HG03095 (cell line): Measurements from ENCODE around the gene ALOX5AP.

Source experiments
- ATAC-seq: cut with Tn5 transposase; IDR thresholded peaks from one replicate; pipeline ENCODE4 v1.9.1; 2021; ENCODE audit warnings: moderate library complexity; ENCODE audit not compliant: unreplicated experiment

ALOX5AP gene

GRCh38 chr13:30796631-30797601 is 61.6 kb downstream of the ALOX5AP start:
- no peak for ATAC-seq

DNA sequence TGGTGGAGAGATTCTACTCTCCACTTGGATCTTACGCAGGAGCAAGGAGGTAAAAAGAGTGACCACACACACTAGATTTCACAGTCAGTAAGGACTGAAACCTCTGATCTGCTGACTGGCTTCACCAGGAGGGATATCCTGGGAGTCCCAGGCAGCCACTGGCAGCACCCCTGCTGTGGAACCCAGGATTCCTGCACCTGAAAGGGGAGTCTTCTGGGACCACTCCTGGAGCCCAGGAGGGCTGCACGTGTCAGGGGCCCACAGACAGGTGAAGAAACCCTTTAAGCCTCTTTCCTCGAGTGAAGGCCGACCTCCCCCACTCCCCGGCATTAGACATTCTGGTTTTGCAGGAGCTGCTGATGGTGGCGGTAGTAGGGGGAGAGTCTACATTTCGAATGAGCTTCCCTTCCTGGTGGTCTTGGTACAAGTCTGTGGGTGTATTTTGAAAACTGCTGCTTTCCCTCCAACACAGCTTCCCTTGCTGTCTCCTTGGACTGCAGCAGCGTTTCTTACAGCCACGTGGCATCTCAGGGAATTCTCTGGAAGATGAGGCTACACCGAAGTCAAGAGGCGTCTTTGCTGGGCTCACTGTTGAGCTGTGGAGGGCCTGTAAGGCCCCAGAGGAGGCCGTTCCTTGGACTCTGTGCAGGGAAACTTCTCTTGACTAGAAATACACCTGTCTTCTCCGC is 62.6 kb downstream of the ALOX5AP start:
- no peak for ATAC-seq

DNA sequence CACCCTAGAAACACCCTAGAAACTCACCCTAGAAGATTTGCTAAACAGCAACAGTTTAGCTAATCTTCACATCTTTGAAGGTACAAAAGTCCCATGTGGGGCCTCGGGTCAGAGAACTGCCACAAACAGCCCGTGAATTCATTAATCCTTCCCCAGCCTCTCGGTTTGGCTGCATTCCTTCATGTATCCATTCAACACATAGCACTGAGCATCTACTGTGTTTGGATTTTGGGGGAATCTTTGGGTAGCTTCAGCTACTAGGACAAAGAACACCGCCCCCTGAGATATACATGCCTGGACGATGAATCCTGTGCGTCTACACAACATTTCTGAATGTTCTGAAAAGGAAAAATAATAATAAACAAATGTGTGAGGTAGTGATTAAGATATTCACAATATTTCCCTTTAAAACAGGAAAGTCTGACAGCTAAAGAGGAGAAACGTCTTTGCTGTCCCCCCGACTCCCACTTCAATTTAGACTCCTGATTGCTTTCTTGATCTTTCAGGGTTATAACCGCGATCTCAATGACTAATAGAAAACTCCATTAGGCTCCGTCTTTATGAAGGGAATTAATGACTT is 63.5 kb downstream of the ALOX5AP start:
- no peak for ATAC-seq

DNA sequence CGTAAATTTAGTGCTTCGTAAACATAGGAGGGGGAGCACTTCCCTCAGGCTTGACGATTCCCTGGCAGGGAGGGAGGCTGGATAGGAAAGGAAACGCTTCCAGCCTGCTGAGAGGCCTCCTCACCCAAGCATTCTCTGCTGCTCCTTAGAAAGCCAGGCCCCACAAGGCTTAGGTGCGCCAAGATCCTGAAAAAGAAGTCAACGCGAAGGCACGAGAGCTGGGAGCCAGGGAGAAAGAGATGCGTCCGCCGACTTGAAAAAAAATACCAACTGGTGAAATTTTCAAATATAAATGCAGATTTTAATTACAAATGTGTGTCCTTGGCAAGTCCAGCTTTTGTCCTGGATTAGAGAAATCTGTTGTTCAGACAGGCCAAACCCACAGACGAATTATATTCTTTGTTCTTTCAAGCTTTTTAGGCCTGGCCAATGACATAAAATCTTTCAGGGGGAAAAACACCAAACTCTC is 64.0 kb downstream of the ALOX5AP start:
- ATAC-seq = no peak

DNA sequence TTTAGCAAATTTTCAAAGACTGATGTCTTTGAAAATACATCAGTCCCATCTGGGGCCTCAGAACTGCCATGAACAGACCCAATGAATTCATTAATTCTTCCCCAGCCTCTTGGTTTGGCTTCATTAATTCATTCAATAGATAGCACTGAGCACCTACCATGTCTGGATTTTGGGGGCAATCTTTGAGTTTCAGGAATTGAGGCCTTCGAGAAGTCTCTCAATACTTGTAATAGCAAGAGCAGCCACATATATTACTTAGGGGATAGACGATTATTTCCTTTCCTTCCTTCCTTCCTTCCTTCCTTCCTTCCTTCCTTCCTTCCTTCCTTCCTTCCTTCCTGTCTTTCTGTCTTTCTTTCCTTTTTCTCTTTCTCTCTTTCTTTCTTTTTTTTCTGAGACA is 64.8 kb downstream of the ALOX5AP start:
- no peak for ATAC-seq

DNA sequence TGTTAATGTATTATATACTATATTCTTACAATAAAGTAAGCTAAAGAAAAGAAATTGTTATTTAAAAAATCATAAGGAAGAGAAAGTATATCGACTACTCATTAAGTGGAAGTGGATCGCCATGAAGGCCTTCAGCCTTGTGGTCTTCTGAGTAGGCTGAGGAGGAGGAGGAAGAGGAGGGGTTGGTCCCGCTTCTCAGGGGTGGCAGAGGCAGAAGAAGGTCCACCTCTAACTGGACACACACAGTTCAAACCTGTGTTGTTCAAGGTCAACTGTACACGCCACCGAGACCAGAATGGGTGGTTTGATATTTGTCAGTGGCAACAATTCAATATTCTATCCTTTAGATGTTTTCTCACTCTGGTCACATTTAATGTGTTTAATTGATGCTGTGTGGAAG is 67.2 kb downstream of the ALOX5AP start:
- ATAC-seq = no peak

- peak; percentile 87 for ATAC-seq
Observed at GRCh38 chr13:30802953-30803478, 67.7 kb downstream of the ALOX5AP start.

DNA sequence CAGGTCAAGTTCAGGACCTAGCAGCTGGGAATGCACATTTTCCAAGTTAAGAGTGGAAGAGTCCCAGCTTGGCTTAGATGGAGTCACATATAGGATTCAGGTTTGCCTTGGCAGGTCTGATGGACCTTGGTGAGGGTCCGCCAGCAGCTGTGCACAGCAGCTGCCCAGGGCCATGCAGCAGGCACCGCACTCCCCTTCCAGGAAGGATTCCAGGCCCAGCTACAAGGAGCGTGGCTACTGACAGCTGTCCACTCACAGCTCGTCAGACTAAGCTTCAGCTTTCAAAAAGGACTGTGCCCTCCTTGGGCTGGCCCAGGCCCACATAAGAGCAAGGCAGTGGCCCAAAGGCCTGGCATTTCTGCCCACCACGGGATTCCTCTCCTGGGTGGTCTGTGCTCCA is 68.4 kb downstream of the ALOX5AP start:
- no peak for ATAC-seq

GRCh38 chr13:30804474-30804873 is 69.1 kb downstream of the ALOX5AP start:
- no peak for ATAC-seq

GRCh38 chr13:30805132-30805537 is 69.8 kb downstream of the ALOX5AP start:
- no peak for ATAC-seq

DNA sequence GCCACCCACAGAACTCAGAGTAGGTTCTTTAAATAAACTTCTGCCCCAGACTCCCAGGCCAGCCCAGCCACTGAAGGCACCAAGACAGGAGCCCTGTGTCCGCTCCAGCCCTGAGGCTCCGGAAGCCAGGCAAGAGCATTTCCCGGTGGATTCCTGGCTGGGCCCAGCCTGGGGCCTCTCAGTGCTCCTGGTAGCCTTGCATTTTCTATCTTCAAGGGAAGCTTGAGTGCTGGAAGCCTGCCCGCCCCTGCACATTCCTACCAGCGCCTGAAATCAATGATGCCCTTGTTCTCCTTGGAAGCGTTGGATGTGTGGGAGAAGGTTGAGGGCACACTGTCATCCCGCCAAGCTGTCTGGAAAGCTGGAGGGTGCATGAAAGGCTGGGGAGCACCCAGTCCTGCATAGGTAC is 70.3 kb downstream of the ALOX5AP start:
- no peak for ATAC-seq

GRCh38 chr13:30806784-30807183 is 71.4 kb downstream of the ALOX5AP start:
- no peak for ATAC-seq

DNA sequence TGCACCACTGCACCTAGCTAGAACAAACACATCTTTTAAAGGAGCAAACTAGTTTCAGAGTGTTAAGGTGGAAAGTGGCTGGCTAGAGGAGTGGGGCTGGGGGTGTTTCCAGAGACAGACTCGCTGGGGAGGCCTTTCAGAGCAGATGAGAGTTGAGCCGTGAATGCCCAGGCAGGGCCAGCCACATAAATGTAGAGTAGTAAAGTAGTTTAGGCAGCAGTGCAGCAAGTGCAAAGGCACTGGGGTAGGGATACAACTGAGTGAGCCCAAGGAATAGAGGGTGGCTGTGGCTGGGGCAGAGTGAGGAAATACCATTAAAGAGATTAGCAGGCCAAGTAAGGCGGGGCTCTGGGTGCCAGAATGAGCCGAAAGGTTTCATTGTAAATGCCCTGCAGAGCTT is 72.0 kb downstream of the ALOX5AP start:
- no peak for ATAC-seq

- no peak for ATAC-seq
Observed at GRCh38 chr13:30808600-30808999, 73.3 kb downstream of the ALOX5AP start.

DNA sequence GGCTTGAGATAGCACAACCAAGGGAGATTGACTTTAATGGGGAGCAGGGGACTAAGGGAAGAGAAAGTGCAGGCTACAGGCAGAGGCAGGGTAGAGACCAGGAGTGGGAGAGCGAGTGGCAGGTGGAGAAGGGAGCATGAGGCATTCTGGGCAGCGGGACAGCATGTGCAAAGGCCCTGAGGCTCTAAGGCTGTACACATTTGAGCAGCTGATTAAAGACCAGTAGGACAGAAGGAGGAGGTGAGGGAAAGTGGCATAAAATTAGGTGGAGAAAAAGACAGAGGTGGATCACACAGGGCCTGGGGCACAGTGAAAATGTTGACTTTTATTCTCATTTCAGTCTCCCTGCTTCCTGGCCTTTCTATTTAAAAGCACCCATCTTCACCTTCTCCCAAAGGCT is 74.4 kb downstream of the ALOX5AP start:
- ATAC-seq = no peak

DNA sequence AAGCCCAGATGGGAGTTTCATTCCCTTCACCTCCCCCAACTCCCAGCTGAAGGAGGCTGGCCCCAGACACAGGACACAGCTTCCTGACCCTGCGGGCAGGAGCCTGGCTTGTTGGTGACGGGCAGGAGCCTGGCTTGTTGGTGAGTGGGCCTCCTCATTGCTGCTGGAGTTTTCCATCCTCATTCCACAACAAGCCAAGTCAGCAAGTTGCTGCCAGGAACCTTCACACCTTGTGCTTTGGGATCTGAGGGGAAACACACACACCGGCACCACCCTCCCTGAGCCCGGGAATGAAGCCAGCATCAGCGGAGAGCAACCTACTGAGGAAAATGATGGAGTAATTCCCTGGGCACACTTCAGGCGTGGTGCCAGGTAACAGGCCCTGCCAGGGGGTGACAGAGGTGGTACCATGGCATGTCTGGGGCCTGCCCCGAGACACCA is 74.9 kb downstream of the ALOX5AP start:
- no peak for ATAC-seq

DNA sequence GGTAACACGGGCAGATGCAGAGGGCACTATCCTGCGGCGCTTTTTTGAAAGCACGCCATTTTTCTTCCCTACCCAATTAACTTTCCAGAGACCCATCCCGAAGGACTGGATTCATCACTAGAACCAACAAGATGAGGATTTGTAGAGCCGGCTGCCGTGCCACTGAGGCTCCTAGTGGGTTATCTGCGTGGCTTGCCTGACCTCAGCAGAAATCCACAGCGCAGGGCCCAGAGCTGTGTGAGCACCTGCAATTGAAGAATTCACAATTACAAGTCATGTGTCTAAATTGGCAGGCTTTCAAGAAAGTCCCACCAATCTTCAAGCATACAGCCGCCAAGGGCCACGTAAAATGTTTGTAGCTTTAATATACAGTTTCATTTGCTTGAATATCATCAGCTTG is 75.5 kb downstream of the ALOX5AP start:
- no peak for ATAC-seq
